GM12864 (cell line): Measurements from ENCODE around the gene CAMK2N2.

Source experiments
- DNase-seq: peaks from one replicate; pipeline ENCODE4 v3.0.0-alpha.2; 2011; ENCODE audit warnings: low read depth
- H3K4me3 ChIP-seq: 2 replicates; pipeline ENCODE4 v1.5.1; 2011; ENCODE audit warnings: mild to moderate bottlenecking, low read depth, low read length, control low read depth
- TF ChIP-seq, protein P1 (sequence below): IDR thresholded peaks from 2 replicates; pipeline ENCODE4 v1.5.1; 2011; ENCODE audit warnings: low read depth, mild to moderate bottlenecking, moderate library complexity, low read length, control low read depth, inconsistent platforms; ENCODE audit errors: missing control alignments

Gene CAMK2N2

DNA sequence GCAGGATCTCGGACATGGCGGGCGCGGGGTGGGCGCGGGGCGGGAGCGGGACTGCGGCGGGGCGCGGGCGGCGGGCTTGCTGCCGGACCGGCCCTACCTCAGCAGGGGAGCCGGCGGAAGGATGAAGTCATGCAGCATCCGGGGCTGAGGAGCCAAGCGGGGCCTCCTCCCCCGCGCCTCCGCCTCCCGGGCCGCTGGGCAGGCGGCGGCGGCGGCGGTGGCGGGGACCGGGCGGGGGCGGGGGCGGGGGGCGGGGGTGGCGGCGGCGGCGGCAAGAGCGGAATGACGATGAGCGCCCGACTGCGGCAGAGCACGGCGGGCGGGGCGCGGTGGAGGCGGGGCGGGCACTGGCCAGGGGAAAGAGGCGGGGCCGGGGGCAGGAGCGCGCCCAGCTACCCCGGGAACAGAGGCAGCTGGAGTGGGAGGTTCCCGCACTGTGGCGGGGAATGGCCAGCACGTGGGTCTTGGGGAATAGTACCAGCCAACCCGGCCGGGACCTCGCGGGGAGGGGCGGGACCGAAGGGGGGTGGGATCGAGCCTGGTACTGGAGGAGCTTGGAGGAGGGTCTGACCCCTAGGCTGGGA is at the start of gene CAMK2N2:
Gene CAMK2N2, minus strand, starts transcription at position 284 of the 584 bp plus-strand sequence. Its CDS starts 268 bp downstream, at position 16.
- TF ChIP-seq, protein P1, sequence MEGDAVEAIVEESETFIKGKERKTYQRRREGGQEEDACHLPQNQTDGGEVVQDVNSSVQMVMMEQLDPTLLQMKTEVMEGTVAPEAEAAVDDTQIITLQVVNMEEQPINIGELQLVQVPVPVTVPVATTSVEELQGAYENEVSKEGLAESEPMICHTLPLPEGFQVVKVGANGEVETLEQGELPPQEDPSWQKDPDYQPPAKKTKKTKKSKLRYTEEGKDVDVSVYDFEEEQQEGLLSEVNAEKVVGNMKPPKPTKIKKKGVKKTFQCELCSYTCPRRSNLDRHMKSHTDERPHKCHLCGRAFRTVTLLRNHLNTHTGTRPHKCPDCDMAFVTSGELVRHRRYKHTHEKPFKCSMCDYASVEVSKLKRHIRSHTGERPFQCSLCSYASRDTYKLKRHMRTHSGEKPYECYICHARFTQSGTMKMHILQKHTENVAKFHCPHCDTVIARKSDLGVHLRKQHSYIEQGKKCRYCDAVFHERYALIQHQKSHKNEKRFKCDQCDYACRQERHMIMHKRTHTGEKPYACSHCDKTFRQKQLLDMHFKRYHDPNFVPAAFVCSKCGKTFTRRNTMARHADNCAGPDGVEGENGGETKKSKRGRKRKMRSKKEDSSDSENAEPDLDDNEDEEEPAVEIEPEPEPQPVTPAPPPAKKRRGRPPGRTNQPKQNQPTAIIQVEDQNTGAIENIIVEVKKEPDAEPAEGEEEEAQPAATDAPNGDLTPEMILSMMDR, result no peak
- no peak for DNase-seq
- peak within 1 kb of the TSS; percentile 41 for H3K4me3 ChIP-seq

DNA sequence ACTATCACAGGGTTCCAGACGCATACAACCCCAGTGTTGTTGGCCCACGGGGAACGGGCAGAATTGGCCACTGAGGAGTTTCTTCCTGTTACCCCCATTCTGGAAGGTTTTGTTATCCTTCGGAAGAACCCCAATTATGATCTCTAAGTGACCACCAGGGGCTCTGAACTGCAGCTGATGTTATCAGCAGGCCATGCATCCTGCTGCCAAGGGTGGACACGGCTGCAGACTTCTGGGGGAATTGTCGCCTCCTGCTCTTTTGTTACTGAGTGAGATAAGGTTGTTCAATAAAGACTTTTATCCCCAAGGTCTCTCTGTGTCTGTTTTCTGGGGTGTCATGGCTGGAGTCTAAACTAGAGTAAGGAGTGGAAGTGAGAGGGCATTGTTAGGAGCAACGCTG is 47.4 kb upstream of the CAMK2N2 start:
- TF ChIP-seq, protein P1, result no peak
- H3K4me3 ChIP-seq, result no peak overlapping the region
- no peak for DNase-seq

DNA sequence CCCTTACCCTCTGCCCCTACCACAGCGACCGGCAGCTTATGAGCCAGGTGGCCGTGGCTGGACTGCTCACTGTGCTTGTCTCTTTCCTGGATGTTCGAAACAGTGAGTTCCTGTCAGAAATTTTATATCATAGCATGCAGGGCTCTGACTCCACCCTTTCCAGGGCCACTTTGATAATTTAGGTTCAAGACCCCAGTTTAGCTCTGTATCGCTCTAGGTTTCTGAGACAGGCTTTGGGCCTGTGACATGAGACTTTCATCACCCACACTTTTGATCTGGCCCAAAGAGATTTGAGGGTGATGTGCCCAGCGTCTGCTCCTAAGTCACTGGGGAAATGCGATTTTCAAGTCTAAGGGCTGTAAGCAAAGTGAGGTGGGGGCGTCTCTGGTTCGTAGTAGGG is 46.6 kb upstream of the CAMK2N2 start:
- no peak for DNase-seq
- H3K4me3 ChIP-seq, result no peak overlapping the region
- TF ChIP-seq, protein P1, result no peak

GRCh38 chr3:184306341-184306972 is 45.1 kb upstream of the CAMK2N2 start:
- no peak for DNase-seq
- TF ChIP-seq, protein P1, result no peak
- H3K4me3 ChIP-seq, result no peak overlapping the region

GRCh38 chr3:184305577-184305976 is 44.2 kb upstream of the CAMK2N2 start:
- TF ChIP-seq, protein P1, result peak; percentile 16
- DNase-seq, result no peak
- no peak overlapping the region for H3K4me3 ChIP-seq

- peak overlapping the region; percentile 89 for H3K4me3 ChIP-seq
- no peak for DNase-seq
- TF ChIP-seq, protein P1, result no peak
Measured at GRCh38 chr3:184300378-184300720, 39.0 kb upstream of the CAMK2N2 start.
